SJSA1 (cell line): ENCODE measurements around the gene TGM2. TPM values are rescaled to one million over a fixed set of nuclear protein-coding genes. Genes with fewer than 3 reads are reported as not detected.

ENCODE experiments used
- DNase-seq, 2 experiments: peaks; one replicate each; pipeline ENCODE4 v3.0.0-alpha.2; 2015 to 2020; ENCODE audit warnings: low spot score in 2 of 2, low read depth in 1 of 2
- H3K27ac ChIP-seq: fragments of 250-450 bp; sonication (Bioruptor Pico); 2 replicates; pipeline ENCODE4 v1.5.1; 2020; ENCODE audit warnings: mild to moderate bottlenecking, moderate library complexity
- H3K27me3 ChIP-seq: fragments of 250-450 bp; sonication (Bioruptor Pico); replicated peaks from 2 replicates; pipeline ENCODE4 v1.5.1; 2020; ENCODE audit warnings: mild to moderate bottlenecking, moderate library complexity
- H3K36me3 ChIP-seq: fragments of 250-450 bp; sonication (Bioruptor Pico); 2 replicates; pipeline ENCODE4 v1.5.1; 2020; ENCODE audit warnings: mild to moderate bottlenecking
- H3K4me1 ChIP-seq: fragments of 250-450 bp; sonication (Bioruptor Pico); replicated peaks from 2 replicates; pipeline ENCODE4 v1.6.1; 2021; ENCODE audit warnings: mild to moderate bottlenecking
- H3K4me3 ChIP-seq: fragments of 250-450 bp; sonication (Bioruptor Pico); 2 replicates; pipeline ENCODE4 v1.5.1; 2020; ENCODE audit warnings: mild to moderate bottlenecking
- H3K9me3 ChIP-seq: fragments of 250-450 bp; sonication (Bioruptor Pico); replicated peaks from 2 replicates; pipeline ENCODE4 v1.5.1; 2020; ENCODE audit warnings: mild to moderate bottlenecking
- total RNA-seq: library from RNA; depleted of rRNA; stranded (reverse); fragments of >200 nt; shearing (Covaris generic); gene quantifications from 2 replicates; pipeline ENCODE4 v1.2.3, GENCODE V29; 2014

TGM2 gene
- total RNA-seq, 1 experiment from 2014 or later, result 32.2 TPM

- H3K4me3 ChIP-seq, result no peak overlapping the region
- peaks cover 14% of the 10 kb centered on the region for H3K36me3 ChIP-seq
- peaks cover 53% of the 10 kb centered on the region for H3K4me1 ChIP-seq
- H3K27ac ChIP-seq, result no peak overlapping the region
- H3K9me3 ChIP-seq, result no peaks in the 10 kb centered on the region
- H3K27me3 ChIP-seq, result no peaks in the 10 kb centered on the region
- no peak for DNase-seq
These were observed 35.7 kb downstream of the TGM2 start for GRCh38 chr20:38129248-38129865.

- no peaks in the 10 kb centered on the region for H3K9me3 ChIP-seq
- H3K27me3 ChIP-seq, result no peaks in the 10 kb centered on the region
- peaks cover 11% of the 10 kb centered on the region for H3K36me3 ChIP-seq
- peaks cover 47% of the 10 kb centered on the region for H3K4me1 ChIP-seq
- no peak overlapping the region for H3K27ac ChIP-seq
- DNase-seq, result no peak
- H3K4me3 ChIP-seq, result no peak overlapping the region
These were observed 36.4 kb downstream of the TGM2 start for GRCh38 chr20:38128691-38129090.

- DNase-seq, result no peak
- no peaks in the 10 kb centered on the region for H3K9me3 ChIP-seq
- peak overlapping the region; percentile 59 for H3K27ac ChIP-seq
- H3K27me3 ChIP-seq, result no peaks in the 10 kb centered on the region
- peaks cover 5% of the 10 kb centered on the region for H3K36me3 ChIP-seq
- H3K4me1 ChIP-seq, result peaks cover 46% of the 10 kb centered on the region
- no peak overlapping the region for H3K4me3 ChIP-seq
These were observed 37.0 kb downstream of the TGM2 start for GRCh38 chr20:38127920-38128528.

GRCh38 chr20:38126932-38127621, 38.0 kb downstream of the TGM2 start:
- Histone ChIP-seq H3K4me3 (no peak overlapping the region), H3K27ac (peak overlapping the region; percentile 59), H3K9me3 (no peaks in the 10 kb centered on the region), H3K4me1 (peaks cover 51% of the 10 kb centered on the region), H3K27me3 (no peaks in the 10 kb centered on the region), H3K36me3 (no peaks in the 10 kb centered on the region)
- peak; percentile 88 to 93 for DNase-seq

GRCh38 chr20:38126146-38126921, 38.7 kb downstream of the TGM2 start:
- Histone ChIP-seq H3K27ac (peak overlapping the region; percentile 59), H3K36me3 (no peaks in the 10 kb centered on the region), H3K9me3 (no peaks in the 10 kb centered on the region), H3K4me1 (peaks cover 47% of the 10 kb centered on the region), H3K4me3 (no peak overlapping the region), H3K27me3 (no peaks in the 10 kb centered on the region)
- DNase-seq, result peak in 1 of 2 experiments; percentile 40

GRCh38 chr20:38125157-38126056, 39.7 kb downstream of the TGM2 start:
- Histone ChIP-seq H3K4me3 (no peak overlapping the region), H3K4me1 (peaks cover 47% of the 10 kb centered on the region), H3K36me3 (no peaks in the 10 kb centered on the region), H3K27me3 (no peaks in the 10 kb centered on the region), H3K27ac (no peak overlapping the region), H3K9me3 (no peaks in the 10 kb centered on the region)
- DNase-seq, result peak; percentile 81 to 86

- H3K27me3 ChIP-seq, result no peaks in the 10 kb centered on the region
- no peaks in the 10 kb centered on the region for H3K36me3 ChIP-seq
- peaks cover 54% of the 10 kb centered on the region for H3K4me1 ChIP-seq
- no peak overlapping the region for H3K4me3 ChIP-seq
- DNase-seq, result peak; percentile 49 to 57
- peak overlapping the region; percentile 80 for H3K27ac ChIP-seq
- no peaks in the 10 kb centered on the region for H3K9me3 ChIP-seq
These were observed 42.0 kb downstream of the TGM2 start for GRCh38 chr20:38123021-38123587.

- H3K4me1 ChIP-seq, result peaks cover 53% of the 10 kb centered on the region
- no peak overlapping the region for H3K27ac ChIP-seq
- H3K4me3 ChIP-seq, result no peak overlapping the region
- DNase-seq, result no peak
- no peaks in the 10 kb centered on the region for H3K36me3 ChIP-seq
- no peaks in the 10 kb centered on the region for H3K9me3 ChIP-seq
- no peaks in the 10 kb centered on the region for H3K27me3 ChIP-seq
These were observed 43.3 kb downstream of the TGM2 start for GRCh38 chr20:38121741-38122140.

- Histone ChIP-seq H3K4me1 (peaks cover 42% of the 10 kb centered on the region), H3K27me3 (no peaks in the 10 kb centered on the region), H3K36me3 (no peaks in the 10 kb centered on the region), H3K4me3 (no peak overlapping the region), H3K9me3 (no peaks in the 10 kb centered on the region), H3K27ac (no peak overlapping the region)
- no peak for DNase-seq
These were observed 44.5 kb downstream of the TGM2 start for GRCh38 chr20:38120625-38120988.

- Histone ChIP-seq H3K36me3 (no peaks in the 10 kb centered on the region), H3K4me3 (no peak overlapping the region), H3K4me1 (peaks cover 33% of the 10 kb centered on the region), H3K9me3 (no peaks in the 10 kb centered on the region), H3K27ac (no peak overlapping the region), H3K27me3 (no peaks in the 10 kb centered on the region)
- peak in 1 of 2 experiments; percentile 11 for DNase-seq
These were observed 45.6 kb downstream of the TGM2 start for GRCh38 chr20:38119446-38119845.

- no peak overlapping the region for H3K4me3 ChIP-seq
- peak overlapping the region; percentile 59 for H3K27ac ChIP-seq
- peak; percentile 78 to 84 for DNase-seq
- no peaks in the 10 kb centered on the region for H3K9me3 ChIP-seq
- H3K4me1 ChIP-seq, result peaks cover 41% of the 10 kb centered on the region
- H3K27me3 ChIP-seq, result no peaks in the 10 kb centered on the region
- H3K36me3 ChIP-seq, result no peaks in the 10 kb centered on the region
These were observed 47.4 kb downstream of the TGM2 start for GRCh38 chr20:38117635-38118034.

- no peak overlapping the region for H3K4me3 ChIP-seq
- H3K27ac ChIP-seq, result peak overlapping the region; percentile 50
- H3K27me3 ChIP-seq, result no peaks in the 10 kb centered on the region
- H3K36me3 ChIP-seq, result no peaks in the 10 kb centered on the region
- DNase-seq, result no peak
- peaks cover 39% of the 10 kb centered on the region for H3K4me1 ChIP-seq
- H3K9me3 ChIP-seq, result no peaks in the 10 kb centered on the region
These were observed 47.9 kb downstream of the TGM2 start for GRCh38 chr20:38117205-38117604.
